NK-92 (cell line): ENCODE data around the gene DAAM1.

Experiments
- DNase-seq: peaks from one replicate; lab custom pipeline; 2025; ENCODE audit not compliant: unreplicated experiment; lab: John Stamatoyannopoulos, UW

DAAM1 gene

GRCh38 chr14:59359431-59360124 is 171.1 kb downstream of the DAAM1 start:
- no peak for DNase-seq

- no peak for DNase-seq
Measured at GRCh38 chr14:59360233-59360632, 171.8 kb downstream of the DAAM1 start.

GRCh38 chr14:59360923-59361794 is 172.7 kb downstream of the DAAM1 start:
- no peak for DNase-seq

- DNase-seq: no peak
Measured at GRCh38 chr14:59362513-59362912, 174.0 kb downstream of the DAAM1 start.

GRCh38 chr14:59363531-59364226 is 175.2 kb downstream of the DAAM1 start:
- DNase-seq: no peak

- DNase-seq: no peak
Measured at GRCh38 chr14:59370158-59370742, 181.8 kb downstream of the DAAM1 start.

- DNase-seq: no peak
Measured at GRCh38 chr14:59371771-59372170, 183.3 kb downstream of the DAAM1 start.

GRCh38 chr14:59374048-59374447 is 185.6 kb downstream of the DAAM1 start:
- no peak for DNase-seq

- DNase-seq: no peak
Measured at GRCh38 chr14:59376686-59377085, 188.2 kb downstream of the DAAM1 start.

GRCh38 chr14:59377491-59377890 is 189.0 kb downstream of the DAAM1 start:
- no peak for DNase-seq

- DNase-seq: no peak
Measured at GRCh38 chr14:59377991-59378601, 189.6 kb downstream of the DAAM1 start.

GRCh38 chr14:59389936-59390335 is 201.5 kb downstream of the DAAM1 start:
- no peak for DNase-seq

- DNase-seq: no peak
Measured at GRCh38 chr14:59391388-59391787, 202.9 kb downstream of the DAAM1 start.

GRCh38 chr14:59394268-59394667 is 205.8 kb downstream of the DAAM1 start:
- no peak for DNase-seq

GRCh38 chr14:59395672-59396071 is 207.2 kb downstream of the DAAM1 start:
- DNase-seq: no peak

- no peak for DNase-seq
Measured at GRCh38 chr14:59398841-59399240, 210.4 kb downstream of the DAAM1 start.

- DNase-seq: no peak
Measured at GRCh38 chr14:59406454-59407245, 218.2 kb downstream of the DAAM1 start.

GRCh38 chr14:59407246-59408010 is 219.0 kb downstream of the DAAM1 start:
- DNase-seq: no peak

GRCh38 chr14:59415836-59416602 is 227.6 kb downstream of the DAAM1 start:
- no peak for DNase-seq
